ENCODE results near the gene GPR150. TPM values are rescaled to one million over a fixed set of nuclear protein-coding genes. Genes with fewer than 3 reads are reported as not detected.

Gene GPR150
- total RNA-seq, 2 experiments from 2014 or later, result 0.60 to 0.75 TPM

- no peak for ATAC-seq (ENCODE audit: poor library complexity)
- CTCF ChIA-PET, result no interaction called here
- no peaks in the 10 kb centered on the region for H3K9me3 Mint-ChIP-seq
Observed at GRCh38 chr5:95583992-95584391, 35.9 kb upstream of the GPR150 start.

GRCh38 chr5:95590880-95591279, 29.0 kb upstream of the GPR150 start:
- H3K27me3 ChIP-seq (ENCODE audit: control insufficient read depth in 1 of 2, insufficient read depth in 2 of 2, low read length in 2 of 2), result no peaks in the 10 kb centered on the region
- ATAC-seq (ENCODE audit: poor library complexity), result no peak
- no peaks in the 10 kb centered on the region for H3K27me3 Mint-ChIP-seq
- intact Hi-C loops (cut with DNase I, micrococcal nuclease), result no loop called here
- H3K4me1 ChIP-seq (ENCODE audit: insufficient read depth, low read length), result no peaks in the 10 kb centered on the region
- POLR2A ChIA-PET, result no interaction called here
- H3K4me1 Mint-ChIP-seq (ENCODE audit: low read depth), result peaks cover 24% of the 10 kb centered on the region
- peak overlapping the region; percentile 6 for H3K27ac Mint-ChIP-seq
- no peak overlapping the region for H3K4me3 ChIP-seq (ENCODE audit: low read length)
- H3K36me3 ChIP-seq (ENCODE audit: insufficient read depth, low read length), result no peaks in the 10 kb centered on the region
- DNase-seq, result no peak
- H3K36me3 Mint-ChIP-seq (ENCODE audit: low read depth), result peaks cover 24% of the 10 kb centered on the region
- H3K9me3 Mint-ChIP-seq, result no peaks in the 10 kb centered on the region
- H3K27ac ChIP-seq (ENCODE audit: low read depth in 1 of 2, low read length in 2 of 2), result no peak overlapping the region
- H3K9me3 ChIP-seq (ENCODE audit: control insufficient read depth in 1 of 2, insufficient read depth in 1 of 2, low read length in 2 of 2), result no peaks in the 10 kb centered on the region
- no peak for TF ChIP-seq CTCF (IDR thresholded peaks at IDR 0.05)
- CTCF ChIA-PET, result no interaction called here
- no peak overlapping the region for H3K4me3 Mint-ChIP-seq

More at GRCh38 chr5:95583992-95584391, 35.9 kb upstream of the GPR150 start:
- no peak for TF ChIP-seq CTCF (IDR thresholded peaks at IDR 0.05)
- H3K27ac Mint-ChIP-seq, result no peak overlapping the region
- DNase-seq, result no peak
- no peaks in the 10 kb centered on the region for H3K4me1 ChIP-seq (ENCODE audit: insufficient read depth, low read length)
- intact Hi-C loops (cut with DNase I, micrococcal nuclease), result no loop called here
- no peak overlapping the region for H3K27ac ChIP-seq (ENCODE audit: low read depth in 1 of 2, low read length in 2 of 2)
- H3K27me3 Mint-ChIP-seq, result no peaks in the 10 kb centered on the region
- no peaks in the 10 kb centered on the region for H3K4me1 Mint-ChIP-seq (ENCODE audit: low read depth)
- H3K4me3 ChIP-seq (ENCODE audit: low read length), result no peak overlapping the region
- H3K36me3 ChIP-seq (ENCODE audit: insufficient read depth, low read length), result no peaks in the 10 kb centered on the region
- POLR2A ChIA-PET, result no interaction called here
- peaks cover 39% of the 10 kb centered on the region for H3K36me3 Mint-ChIP-seq (ENCODE audit: low read depth)
- no peaks in the 10 kb centered on the region for H3K27me3 ChIP-seq (ENCODE audit: control insufficient read depth in 1 of 2, insufficient read depth in 2 of 2, low read length in 2 of 2)
- no peak overlapping the region for H3K4me3 Mint-ChIP-seq
- no peaks in the 10 kb centered on the region for H3K9me3 ChIP-seq (ENCODE audit: control insufficient read depth in 1 of 2, insufficient read depth in 1 of 2, low read length in 2 of 2)

GRCh38 chr5:95591490-95591901, 28.4 kb upstream of the GPR150 start:
- H3K27ac ChIP-seq (ENCODE audit: low read depth in 1 of 2, low read length in 2 of 2), result no peak overlapping the region
- no peaks in the 10 kb centered on the region for H3K9me3 Mint-ChIP-seq
- peak overlapping the region; percentile 4 for H3K27ac Mint-ChIP-seq
- ATAC-seq (ENCODE audit: poor library complexity), result no peak
- intact Hi-C loops (cut with DNase I, micrococcal nuclease), result no loop called here
- no peaks in the 10 kb centered on the region for H3K4me1 ChIP-seq (ENCODE audit: insufficient read depth, low read length)
- no peak for TF ChIP-seq CTCF (IDR thresholded peaks at IDR 0.05)
- no peaks in the 10 kb centered on the region for H3K27me3 ChIP-seq (ENCODE audit: control insufficient read depth in 1 of 2, insufficient read depth in 2 of 2, low read length in 2 of 2)
- no peak overlapping the region for H3K4me3 Mint-ChIP-seq
- CTCF ChIA-PET, result no interaction called here
- POLR2A ChIA-PET, result no interaction called here
- no peaks in the 10 kb centered on the region for H3K27me3 Mint-ChIP-seq
- no peaks in the 10 kb centered on the region for H3K9me3 ChIP-seq (ENCODE audit: control insufficient read depth in 1 of 2, insufficient read depth in 1 of 2, low read length in 2 of 2)
- H3K36me3 ChIP-seq (ENCODE audit: insufficient read depth, low read length), result no peaks in the 10 kb centered on the region
- peaks cover 21% of the 10 kb centered on the region for H3K36me3 Mint-ChIP-seq (ENCODE audit: low read depth)
- no peak overlapping the region for H3K4me3 ChIP-seq (ENCODE audit: low read length)
- H3K4me1 Mint-ChIP-seq (ENCODE audit: low read depth), result peaks cover 24% of the 10 kb centered on the region
- DNase-seq, result no peak
